LoVo (cell line): ENCODE data around the gene KCNMA1.

ENCODE experiments used
- DNase-seq: peaks from one replicate; pipeline ENCODE4 v3.0.0-alpha.2; 2016; ENCODE audit warnings: low spot score

The KCNMA1 gene

GRCh38 chr10:77661674-77662073 is 24.1 kb upstream of the KCNMA1 start:
- DNase-seq = no peak

GRCh38 chr10:77661100-77661499 is 23.5 kb upstream of the KCNMA1 start:
- DNase-seq = no peak

- peak; percentile 19 for DNase-seq
These were observed 21.6 kb upstream of the KCNMA1 start for GRCh38 chr10:77659046-77659670.

GRCh38 chr10:77653210-77653609 is 15.6 kb upstream of the KCNMA1 start:
- no peak for DNase-seq

- no peak for DNase-seq
These were observed 12.0 kb upstream of the KCNMA1 start for GRCh38 chr10:77649333-77650331.

- no peak for DNase-seq
These were observed 10.9 kb upstream of the KCNMA1 start for GRCh38 chr10:77648472-77648871.

GRCh38 chr10:77647543-77648293 is 10.1 kb upstream of the KCNMA1 start:
- DNase-seq = no peak

GRCh38 chr10:77644557-77645243 is 7.1 kb upstream of the KCNMA1 start:
- no peak for DNase-seq

- peak; percentile 45 for DNase-seq
These were observed 6.3 kb upstream of the KCNMA1 start for GRCh38 chr10:77643795-77644468.

GRCh38 chr10:77641788-77642397 is 4.3 kb upstream of the KCNMA1 start:
- peak; percentile 69 for DNase-seq

- DNase-seq = no peak
These were observed 3.7 kb upstream of the KCNMA1 start for GRCh38 chr10:77641344-77641743.

- no peak for DNase-seq
These were observed 2.6 kb upstream of the KCNMA1 start for GRCh38 chr10:77640167-77640566.

GRCh38 chr10:77639756-77640155 is 2.1 kb upstream of the KCNMA1 start:
- no peak for DNase-seq

GRCh38 chr10:77638321-77639101 is 903 bp upstream of the KCNMA1 start:
- DNase-seq = no peak

GRCh38 chr10:77636967-77637531 is 559 bp downstream of the KCNMA1 start:
- DNase-seq = no peak

- DNase-seq = no peak
These were observed 1.2 kb downstream of the KCNMA1 start for GRCh38 chr10:77636282-77636966.

GRCh38 chr10:77635402-77636227 is 2.0 kb downstream of the KCNMA1 start:
- no peak for DNase-seq

- no peak for DNase-seq
These were observed 2.7 kb downstream of the KCNMA1 start for GRCh38 chr10:77634939-77635338.
